C4-2B (cell line): ENCODE measurements around the gene IER5.

ENCODE experiments used
- H3K27ac ChIP-seq: fragments of 450-650 bp; 2 replicates; pipeline ENCODE4 v1.5.1; 2017
- CTCF ChIP-seq: fragments of 450-650 bp; conservative IDR thresholded peaks from 2 replicates; pipeline ENCODE4 v1.5.1; 2017; ENCODE audit warnings: mild to moderate bottlenecking
- ZFX ChIP-seq: fragments of 450-650 bp; IDR thresholded peaks from 2 replicates; pipeline ENCODE4 v1.6.1; 2017

The IER5 gene

DNA sequence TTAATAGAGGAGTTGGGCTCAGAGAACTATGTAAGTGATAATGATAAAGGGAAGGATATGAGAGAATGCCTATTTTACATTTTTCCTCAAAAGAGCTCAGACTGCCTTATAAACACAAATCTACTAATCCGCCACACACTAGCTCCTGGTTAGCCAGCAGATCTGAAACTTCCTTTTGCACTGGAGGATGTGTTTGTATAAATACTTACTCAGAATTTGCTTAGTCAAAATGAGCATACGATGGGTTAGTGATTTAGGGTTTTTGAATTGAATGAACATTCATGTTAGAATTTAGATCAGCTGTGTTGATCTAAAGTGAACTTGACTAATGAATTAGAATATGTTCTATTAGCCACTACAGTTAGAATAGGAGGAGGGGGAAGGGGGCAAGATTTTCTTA, 9.1 kb upstream of the IER5 start:
- no peak for TF ChIP-seq ZFX
- TF ChIP-seq CTCF, result no peak

GRCh38 chr1:181079920-181080319, 8.6 kb upstream of the IER5 start:
- no peak; the same call in 1 of the 2 replicates for TF ChIP-seq CTCF
- no peak for TF ChIP-seq ZFX
- H3K27ac ChIP-seq, result no peak overlapping the region

More for the DNA sequence above, 9.1 kb upstream of the IER5 start:
- no peak overlapping the region for H3K27ac ChIP-seq

GRCh38 chr1:181080556-181080955, 7.9 kb upstream of the IER5 start:
- TF ChIP-seq ZFX (no peak), CTCF (no peak)
- H3K27ac ChIP-seq, result no peak overlapping the region

DNA sequence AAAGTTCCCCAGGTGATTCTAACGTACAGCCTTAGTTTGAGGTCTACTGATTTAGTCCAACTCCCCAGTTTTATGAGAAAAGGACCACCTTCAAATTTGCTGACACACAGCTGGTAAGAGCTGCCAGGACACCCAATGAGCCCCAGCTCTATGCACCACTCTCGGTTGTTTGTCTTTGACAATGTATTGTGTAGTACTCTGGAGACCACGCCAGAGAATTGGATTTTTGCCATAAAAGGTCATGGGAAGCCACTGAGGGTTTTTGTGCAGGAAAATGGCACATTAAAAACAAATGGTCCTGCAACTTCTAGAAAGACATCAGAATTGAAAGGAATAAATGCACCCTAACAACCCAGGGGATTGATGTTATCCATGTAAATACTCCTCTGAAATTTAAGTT, 7.1 kb upstream of the IER5 start:
- TF ChIP-seq CTCF, result no peak
- no peak for TF ChIP-seq ZFX
- H3K27ac ChIP-seq, result no peak overlapping the region

DNA sequence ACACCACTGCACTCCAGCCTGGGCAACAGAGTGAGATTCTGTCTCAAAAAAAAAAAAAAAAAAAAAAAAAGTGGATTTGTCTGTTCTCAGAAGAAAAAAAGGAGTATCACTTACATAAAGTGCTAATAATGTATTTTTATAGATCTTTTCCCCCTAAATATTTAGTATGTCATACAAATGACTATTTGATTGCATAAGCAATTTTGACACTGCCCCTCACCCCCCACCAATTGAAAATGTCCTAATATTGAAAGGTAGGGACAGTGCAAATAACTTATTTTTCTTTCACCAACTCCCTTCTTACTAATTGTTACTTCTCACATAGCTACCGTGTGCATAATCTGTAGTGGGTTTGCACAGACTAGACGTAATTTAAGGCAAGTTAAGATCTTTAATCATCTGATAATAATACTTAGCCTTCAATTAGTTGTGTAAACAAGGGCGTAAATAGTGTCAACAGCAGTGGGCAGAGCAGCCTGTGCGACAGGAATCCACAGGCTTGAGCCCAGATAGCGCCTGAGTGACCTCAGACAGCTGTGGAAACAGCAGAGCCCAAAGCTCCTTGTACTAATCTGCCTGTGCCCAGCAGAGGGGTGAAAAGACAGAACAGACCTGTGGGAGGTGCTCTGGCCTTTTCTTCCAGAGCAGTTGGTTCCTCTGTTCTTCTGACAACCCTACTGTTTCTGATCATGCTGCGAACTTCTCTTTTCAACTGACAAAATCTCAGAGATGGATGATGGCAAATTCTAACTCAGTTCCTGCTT, 4.5 kb upstream of the IER5 start:
- TF ChIP-seq CTCF, result peak; percentile 41
- TF ChIP-seq ZFX, result no peak
- no peak overlapping the region for H3K27ac ChIP-seq

DNA sequence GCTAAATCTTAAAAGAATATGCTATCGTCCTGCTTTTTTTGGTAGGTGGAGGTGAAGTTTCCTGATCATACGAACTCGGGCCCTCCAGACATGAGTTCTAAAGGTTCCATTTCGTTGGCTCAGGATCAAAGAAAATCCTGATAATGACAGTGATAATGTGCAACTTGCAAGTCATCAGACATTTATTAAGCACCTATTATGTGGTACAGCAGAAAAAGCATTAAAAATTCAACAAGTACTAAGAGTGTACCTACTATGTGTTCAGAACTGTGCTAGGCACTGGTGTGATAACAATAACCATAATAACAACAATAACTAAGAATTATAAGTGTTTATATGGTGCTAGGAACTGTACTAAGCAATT, 3.9 kb upstream of the IER5 start:
- peak; percentile 18; the same call in 1 of the 2 replicates for TF ChIP-seq CTCF
- TF ChIP-seq ZFX, result no peak
- no peak overlapping the region for H3K27ac ChIP-seq

- H3K27ac ChIP-seq, result no peak overlapping the region
- TF ChIP-seq ZFX (no peak), CTCF (no peak)
These were observed 2.4 kb upstream of the IER5 start for GRCh38 chr1:181086091-181086490.
